GM18511 (cell line): ENCODE data around the gene ZNF787.
"Not testable (repeated sequence)": the region's sequence is repeated elsewhere in the genome, so short reads cannot be mapped to it uniquely, and the experiment has no call there.

Source experiments
- ATAC-seq: cut with Tn5 transposase; IDR thresholded peaks from one replicate; pipeline ENCODE4 v1.9.1; 2021; ENCODE audit warnings: mild to moderate bottlenecking, moderate library complexity; ENCODE audit not compliant: unreplicated experiment

ZNF787 gene

GRCh38 chr19:56121180-56122167 lies at the start of gene ZNF787:
Gene ZNF787 (minus strand): TSS chr19:56121295. CDS start chr19:56103217, 18,078 bp downstream.
- ATAC-seq = peak; percentile 84

- ATAC-seq = no peak
Measured at GRCh38 chr19:56170261-56170660, 49.2 kb upstream of the ZNF787 start.

GRCh38 chr19:56167064-56167578 lies 46.0 kb upstream of the ZNF787 start:
- ATAC-seq = no peak

- ATAC-seq = no peak
Measured at GRCh38 chr19:56163097-56163496, 42.0 kb upstream of the ZNF787 start.

- no peak for ATAC-seq
Measured at GRCh38 chr19:56162258-56162657, 41.2 kb upstream of the ZNF787 start.

GRCh38 chr19:56161534-56161933 lies 40.4 kb upstream of the ZNF787 start:
- no peak for ATAC-seq

GRCh38 chr19:56159622-56160271 lies 38.7 kb upstream of the ZNF787 start:
- no peak for ATAC-seq

GRCh38 chr19:56159009-56159559 lies 38.0 kb upstream of the ZNF787 start:
- no peak for ATAC-seq

- no peak for ATAC-seq
Measured at GRCh38 chr19:56158170-56158757, 37.2 kb upstream of the ZNF787 start.

GRCh38 chr19:56156768-56157167 lies 35.7 kb upstream of the ZNF787 start:
- no peak for ATAC-seq

GRCh38 chr19:56155124-56155687 lies 34.1 kb upstream of the ZNF787 start:
- ATAC-seq = no peak

GRCh38 chr19:56153507-56153906 lies 32.4 kb upstream of the ZNF787 start:
- no peak for ATAC-seq

GRCh38 chr19:56152644-56153043 lies 31.5 kb upstream of the ZNF787 start:
- ATAC-seq = no peak

GRCh38 chr19:56150358-56150757 lies 29.3 kb upstream of the ZNF787 start:
- ATAC-seq = no peak

GRCh38 chr19:56149656-56150038 lies 28.6 kb upstream of the ZNF787 start:
- no peak for ATAC-seq

GRCh38 chr19:56148955-56149655 lies 28.0 kb upstream of the ZNF787 start:
- not testable (repeated sequence) for ATAC-seq

- no peak for ATAC-seq
Measured at GRCh38 chr19:56148096-56148495, 27.0 kb upstream of the ZNF787 start.

- no peak for ATAC-seq
Measured at GRCh38 chr19:56147307-56147706, 26.2 kb upstream of the ZNF787 start.

- ATAC-seq = no peak
Measured at GRCh38 chr19:56146904-56147303, 25.8 kb upstream of the ZNF787 start.

GRCh38 chr19:56145698-56146097 lies 24.6 kb upstream of the ZNF787 start:
- ATAC-seq = no peak
